HepG2 (cell line): ENCODE measurements around the gene CABP4.

Source experiments
- EED ChIP-seq: sonication (generic); formaldehyde crosslinking; IDR thresholded peaks from 2 replicates; pipeline ENCODE4 v1.5.0; 2020; ENCODE audit warnings: mild to moderate bottlenecking, missing genetic modification reagents
- HMGXB4 ChIP-seq, 2 experiments: sonication (generic) in 1 of 2; formaldehyde crosslinking in 1 of 2; IDR thresholded peaks; 2 replicates each; pipeline versions ENCODE4 v1.4.0 to v1.6.1; 2018 to 2020; ENCODE audit warnings: missing genetic modification reagents in 2 of 2, borderline replicate concordance in 1 of 2, low read depth in 1 of 2, mild to moderate bottlenecking in 1 of 2, missing biosample characterization in 1 of 2
- KDM2A ChIP-seq: sonication (generic); formaldehyde crosslinking; IDR thresholded peaks from 2 replicates; pipeline ENCODE4 v1.4.0; 2020; ENCODE audit warnings: low read depth, missing genetic modification reagents, borderline replicate concordance
- MED1 ChIP-seq: sonication (generic); formaldehyde crosslinking; IDR thresholded peaks from 2 replicates; pipeline ENCODE4 v1.4.0; 2020; ENCODE audit warnings: missing genetic modification reagents
- MXD1 ChIP-seq: sonication (generic); formaldehyde crosslinking; IDR thresholded peaks from 2 replicates; pipeline ENCODE4 v1.4.0; 2020; ENCODE audit warnings: mild to moderate bottlenecking, missing genetic modification reagents
- PHF20 ChIP-seq: sonication (generic); formaldehyde crosslinking; IDR thresholded peaks from 2 replicates; pipeline ENCODE4 v1.5.0; 2020; ENCODE audit warnings: mild to moderate bottlenecking, missing genetic modification reagents
- RAD51 ChIP-seq: fragments of 450-650 bp; IDR thresholded peaks from 2 replicates; pipeline ENCODE4 v1.6.1; 2016; ENCODE audit warnings: borderline replicate concordance
- REST ChIP-seq, 2 experiments: IDR thresholded peaks; 2 replicates each; pipeline ENCODE4 v1.6.1; 2011 to 2012; ENCODE audit warnings: low read length in 2 of 2, borderline replicate concordance in 1 of 2, low read depth in 1 of 2, mild to moderate bottlenecking in 1 of 2, moderate library complexity in 1 of 2
- SNAPC5 ChIP-seq: sonication (generic); formaldehyde crosslinking; IDR thresholded peaks from 2 replicates; pipeline ENCODE4 v1.8.1; 2023; ENCODE audit warnings: mild to moderate bottlenecking, missing genetic modification reagents, borderline replicate concordance
- ZNF460 ChIP-seq: sonication (generic); formaldehyde crosslinking; IDR thresholded peaks from 2 replicates; pipeline ENCODE4 v1.5.1; 2020; ENCODE audit warnings: missing genetic modification reagents, mild to moderate bottlenecking, borderline replicate concordance

- TF ChIP-seq HMGXB4 (CRISPR knock-in tag; IDR thresholded peaks at IDR 0.05; ENCODE audit: borderline replicate concordance in 1 of 2, low read depth in 1 of 2) (no peak), EED (CRISPR knock-in tag) (no peak), ZNF460 (CRISPR knock-in tag) (no peak), REST (IDR thresholded peaks at IDR 0.05; ENCODE audit: borderline replicate concordance in 1 of 2, low read depth in 1 of 2, low read length in 2 of 2) (no peak), MXD1 (CRISPR knock-in tag) (no peak), KDM2A (CRISPR knock-in tag) (no peak), RAD51 (no peak), PHF20 (CRISPR knock-in tag) (no peak), SNAPC5 (no peak), MED1 (CRISPR knock-in tag) (no peak)
Measured at GRCh38 chr11:67420646-67421429, 34.3 kb upstream of the CABP4 start.
